Body of pancreas (tissue), 4 donors: ENCODE results near the gene RAB30.

Source experiments
- CTCF ChIP-seq, 7 experiments: fragments of 450-650 bp in 4 of 7; fragments of 200-600 bp in 3 of 7; sonication (generic) in 3 of 7; IDR thresholded peaks; one replicate each; pipeline ENCODE4 v1.5.1; 2016 to 2019; ENCODE audit warnings: antibody characterized with exemption in 7 of 7
- POLR2A ChIP-seq, 3 donors: fragments of 450-650 bp; IDR thresholded peaks; one replicate each; pipeline ENCODE4 v1.6.1; 2016; ENCODE audit warnings: antibody characterized with exemption in 3 of 3, mild to moderate bottlenecking in 2 of 3

- TF ChIP-seq POLR2A (IDR thresholded peaks at IDR 0.05) = no peak
- TF ChIP-seq CTCF (IDR thresholded peaks at IDR 0.05) = no peak
These were observed 89.8 kb downstream of the RAB30 start for GRCh38 chr11:82981852-82982251.
